SK-N-MC (cell line): ENCODE measurements around the gene SLC41A3.

ENCODE experiments used
- EZH2 ChIP-seq: fragments of 200-600 bp; sonication (generic); IDR thresholded peaks from one replicate; pipeline ENCODE4 v1.6.1; 2017; ENCODE audit warnings: antibody characterized with exemption
- FOXP2 ChIP-seq: optimal IDR thresholded peaks from 2 replicates; pipeline ENCODE3; 2011; ENCODE audit warnings: mild to moderate bottlenecking, moderate library complexity; ENCODE audit not compliant: insufficient read depth; ENCODE audit errors: extremely low read length, control extremely low read depth
- POLR2AphosphoS5 ChIP-seq: IDR thresholded peaks from 2 replicates; pipeline ENCODE4 v1.6.1; 2012; ENCODE audit warnings: mild to moderate bottlenecking, low read depth, low read length, borderline replicate concordance

DNA sequence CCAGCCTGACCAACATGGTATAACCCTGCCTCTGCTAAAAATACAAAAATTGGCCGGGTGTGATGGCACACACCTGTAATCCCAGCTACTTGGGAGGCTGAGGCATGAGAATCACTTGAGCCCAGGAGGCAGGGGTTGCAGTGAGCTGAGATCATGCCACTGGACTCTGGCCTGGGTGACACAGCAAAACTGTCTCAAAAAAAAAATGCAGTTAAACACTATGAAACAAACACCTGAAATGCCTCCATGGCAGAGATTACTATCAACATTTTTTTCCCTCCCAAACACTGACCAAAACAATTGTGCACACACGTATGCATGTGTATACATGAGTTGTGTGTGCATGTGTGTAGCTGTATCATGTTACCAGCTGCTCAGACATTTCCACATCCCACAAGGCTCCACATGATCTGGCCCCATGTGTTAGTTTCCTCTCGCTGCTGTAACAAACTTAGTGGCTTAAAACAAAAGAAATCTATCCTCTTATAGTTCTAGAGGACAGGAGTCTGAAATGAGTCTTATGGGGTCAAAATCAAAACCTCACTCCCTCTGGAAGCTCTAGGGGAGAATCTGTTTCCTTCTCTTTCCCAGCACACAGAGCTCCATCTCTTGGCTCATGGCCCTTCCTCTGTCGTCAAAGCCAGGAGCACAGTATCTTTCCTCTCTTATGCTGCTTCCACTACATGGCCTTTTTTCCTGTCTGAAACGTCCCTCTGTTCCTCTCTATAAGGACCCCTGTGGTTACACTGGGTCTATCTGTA is 34.5 kb downstream of the SLC41A3 start:
- TF ChIP-seq POLR2AphosphoS5: no peak
- TF ChIP-seq EZH2: no peak
- TF ChIP-seq FOXP2: no peak
